ENCODE measurements around the gene ATP5F1D.

Gene ATP5F1D

DNA sequence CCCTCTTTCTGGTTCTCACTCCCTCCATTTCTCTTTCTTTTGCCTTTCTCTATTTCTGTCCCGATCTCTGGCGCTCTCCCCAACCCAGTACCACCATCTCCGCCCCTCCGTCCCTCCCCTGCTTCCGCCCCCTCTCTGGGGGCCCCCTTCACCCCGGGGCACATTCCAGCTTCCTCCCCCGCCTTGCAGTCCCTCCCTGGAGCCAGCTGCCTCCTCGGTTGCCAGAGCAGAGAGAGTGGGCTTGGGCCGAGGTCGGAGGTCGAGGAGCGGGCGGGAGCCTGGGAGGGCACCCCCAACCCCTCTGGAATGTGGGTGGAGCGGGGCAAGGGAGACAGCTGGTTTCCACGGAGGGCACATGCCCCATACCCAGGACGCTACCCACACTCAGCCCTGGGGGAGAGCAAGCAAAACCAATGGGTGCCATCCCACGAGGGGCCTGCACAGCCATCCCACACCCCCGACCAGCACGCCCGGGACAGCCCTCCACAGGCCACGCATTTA lies 21.1 kb downstream of the ATP5F1D start:
- Mint-ChIP-seq H3K4me3 (peak overlapping the region; percentile 71), H3K4me1 (peaks cover 64% of the 10 kb centered on the region), H3K27me3 (no peaks in the 10 kb centered on the region), H3K27ac (peak overlapping the region; percentile 35), H3K9me3 (no peaks in the 10 kb centered on the region), H3K36me3 (ENCODE audit: low read depth) (peaks cover 4% of the 10 kb centered on the region)
- DNase-seq: no peak
- no peak for ATAC-seq

GRCh38 chr19:1263188-1263587 lies 21.6 kb downstream of the ATP5F1D start:
- no peak for ATAC-seq
- peaks cover 64% of the 10 kb centered on the region for H3K4me1 Mint-ChIP-seq
- DNase-seq: no peak
- H3K27ac Mint-ChIP-seq: peak overlapping the region; percentile 72
- no peaks in the 10 kb centered on the region for H3K27me3 Mint-ChIP-seq
- no peaks in the 10 kb centered on the region for H3K9me3 Mint-ChIP-seq
- H3K4me3 Mint-ChIP-seq: peak overlapping the region; percentile 71
- H3K36me3 Mint-ChIP-seq (ENCODE audit: low read depth): peaks cover 2% of the 10 kb centered on the region

DNA sequence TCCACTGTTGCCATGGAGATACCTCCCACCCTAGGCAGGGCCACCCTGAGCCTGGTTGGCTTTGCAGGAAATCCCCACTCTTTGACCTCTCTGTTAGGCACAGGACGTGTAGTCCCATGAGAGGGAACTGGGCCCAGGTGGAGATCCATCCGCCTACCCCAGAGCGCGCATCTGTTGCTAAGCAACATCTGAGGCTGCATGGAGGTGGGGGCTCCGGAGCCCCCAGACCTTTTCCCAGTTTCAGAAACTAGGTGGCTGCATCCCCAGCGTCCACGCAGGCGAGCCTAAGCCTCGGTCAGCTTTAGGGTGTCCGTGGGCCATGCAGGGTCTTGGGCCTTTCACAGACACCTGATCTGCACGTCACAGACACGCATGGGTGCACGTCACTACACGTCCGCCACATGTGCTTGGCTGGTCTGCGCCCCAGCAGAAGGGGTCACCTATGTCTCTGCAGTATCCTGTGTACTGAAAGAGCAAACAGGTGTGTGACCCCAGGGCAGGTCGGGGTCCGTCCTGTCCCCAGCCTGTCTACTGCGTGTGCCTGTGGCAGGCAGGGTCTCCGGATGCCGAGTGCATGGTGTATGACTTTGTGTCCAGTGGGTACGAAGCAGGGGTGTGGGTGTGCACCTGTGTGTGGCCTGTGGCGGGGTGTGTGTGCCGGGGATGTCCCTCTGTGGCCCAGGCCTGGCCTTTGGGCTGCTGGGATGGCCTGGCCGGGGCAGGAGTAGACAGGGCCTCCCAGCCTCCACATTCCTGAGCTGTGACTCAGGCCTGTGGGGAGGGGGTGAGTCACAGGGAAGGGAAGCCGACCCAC lies 23.5 kb downstream of the ATP5F1D start:
- Mint-ChIP-seq H3K9me3 (no peaks in the 10 kb centered on the region), H3K4me3 (peak overlapping the region; percentile 21), H3K27ac (peak overlapping the region; percentile 60), H3K36me3 (ENCODE audit: low read depth) (peaks cover 5% of the 10 kb centered on the region), H3K4me1 (peaks cover 59% of the 10 kb centered on the region), H3K27me3 (no peaks in the 10 kb centered on the region)
- DNase-seq (no peak), ATAC-seq (no peak)

DNA sequence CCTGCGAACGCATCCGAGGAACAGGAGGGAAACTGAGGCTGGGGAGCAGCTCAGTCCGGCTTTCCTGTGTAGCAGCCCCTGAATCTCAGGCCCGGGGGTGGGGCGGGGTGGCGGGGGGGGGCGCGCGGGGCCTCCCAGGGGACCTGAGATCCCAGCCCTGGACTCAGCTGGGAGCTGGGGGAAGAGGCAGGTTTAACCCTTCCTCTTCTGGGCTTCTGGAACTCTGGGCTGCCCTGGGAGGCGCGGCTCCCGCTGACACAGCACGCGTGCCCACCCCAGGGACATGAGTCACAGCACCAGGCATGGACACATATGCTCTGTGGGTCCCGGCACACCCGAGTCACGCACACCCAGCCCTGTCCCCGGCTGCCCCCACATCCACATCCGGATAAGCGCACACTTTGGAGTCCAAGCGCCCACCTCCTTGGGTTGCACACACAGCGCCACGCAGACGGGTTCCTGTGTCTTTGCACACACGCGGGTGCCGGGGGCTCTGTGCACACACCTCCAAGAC lies 24.1 kb downstream of the ATP5F1D start:
- H3K4me3 Mint-ChIP-seq: peak overlapping the region; percentile 54
- peaks cover 12% of the 10 kb centered on the region for H3K36me3 Mint-ChIP-seq (ENCODE audit: low read depth)
- peak overlapping the region; percentile 60 for H3K27ac Mint-ChIP-seq
- ATAC-seq (peak; percentile 11), DNase-seq (peak; percentile 62)
- no peaks in the 10 kb centered on the region for H3K9me3 Mint-ChIP-seq
- no peaks in the 10 kb centered on the region for H3K27me3 Mint-ChIP-seq
- H3K4me1 Mint-ChIP-seq: peaks cover 65% of the 10 kb centered on the region

DNA sequence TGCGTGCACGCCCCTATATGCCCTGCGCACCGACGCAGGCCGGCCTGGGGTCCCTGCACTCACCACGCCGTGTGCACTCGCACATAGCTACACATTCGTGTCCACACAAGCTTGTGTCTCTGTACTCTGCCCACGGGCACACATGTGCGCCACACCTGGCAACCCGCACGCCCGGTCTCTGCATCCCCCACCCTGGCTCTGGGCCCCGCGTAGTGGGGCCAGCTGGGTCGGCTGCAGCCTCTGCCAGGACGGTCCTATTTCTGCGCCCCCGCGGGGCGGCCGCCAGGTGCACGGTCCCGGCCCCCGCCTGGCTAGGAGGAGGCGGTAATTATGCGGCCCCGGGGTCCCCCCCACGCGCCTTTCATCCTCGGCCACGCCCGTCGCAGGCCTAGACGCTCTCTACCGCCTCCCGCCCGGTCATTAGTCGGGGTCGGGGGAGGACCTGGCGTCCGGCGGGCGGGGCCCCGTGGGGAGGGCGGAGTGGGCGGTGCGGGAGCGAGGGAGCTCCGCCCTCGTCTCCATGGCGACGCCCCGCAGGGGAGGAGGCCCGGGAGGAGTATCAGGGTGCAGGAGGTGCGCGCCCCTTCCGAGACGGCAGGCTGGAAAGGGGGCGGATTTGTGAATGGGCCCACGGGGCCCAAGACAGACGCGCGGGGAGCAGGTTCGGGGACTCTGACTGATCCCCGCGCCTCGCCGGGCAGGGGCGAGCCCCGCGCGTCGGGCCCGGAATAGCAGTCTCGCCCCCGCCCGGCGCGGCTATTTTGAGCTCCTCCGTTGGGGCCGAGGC lies 24.8 kb downstream of the ATP5F1D start:
- ATAC-seq: peak; percentile 27
- Mint-ChIP-seq H3K27ac (peak overlapping the region; percentile 60), H3K27me3 (no peaks in the 10 kb centered on the region), H3K36me3 (ENCODE audit: low read depth) (peaks cover 18% of the 10 kb centered on the region), H3K4me1 (peaks cover 71% of the 10 kb centered on the region), H3K4me3 (peak overlapping the region; percentile 54), H3K9me3 (no peaks in the 10 kb centered on the region)
- peak; percentile 91 for DNase-seq

DNA sequence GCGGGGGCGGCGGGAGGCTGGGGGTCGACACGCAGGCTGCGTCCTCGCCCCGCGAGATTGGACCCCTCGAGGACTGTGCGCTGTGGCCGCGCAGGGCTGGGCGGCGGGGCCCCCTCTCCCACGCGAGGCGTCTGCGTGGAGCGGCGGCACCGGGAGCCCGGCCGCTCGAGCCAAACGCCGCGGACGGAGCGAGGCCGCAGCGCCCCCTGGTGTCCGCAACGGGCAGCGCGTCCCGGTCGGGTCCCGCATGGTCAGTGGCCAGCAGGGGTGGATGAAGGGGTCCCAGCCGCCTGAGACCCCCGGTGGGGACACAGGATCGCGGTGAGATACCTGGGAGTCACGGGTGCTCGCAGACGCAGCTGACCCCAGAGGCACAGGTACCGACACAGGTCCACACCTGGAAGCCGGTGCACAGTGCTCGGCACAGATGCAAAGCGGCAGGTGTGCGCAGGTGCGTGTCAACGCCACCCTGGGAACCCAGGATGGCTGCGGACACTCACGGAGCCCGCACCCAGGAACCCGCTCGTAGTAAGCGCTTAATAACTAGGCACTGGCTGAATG lies 25.4 kb downstream of the ATP5F1D start:
- no peak for ATAC-seq
- DNase-seq: peak; percentile 85
- Mint-ChIP-seq H3K9me3 (no peaks in the 10 kb centered on the region), H3K27ac (peak overlapping the region; percentile 35), H3K36me3 (ENCODE audit: low read depth) (peaks cover 25% of the 10 kb centered on the region), H3K27me3 (no peaks in the 10 kb centered on the region), H3K4me1 (peaks cover 72% of the 10 kb centered on the region), H3K4me3 (peak overlapping the region; percentile 60)

- peaks cover 74% of the 10 kb centered on the region for H3K4me1 Mint-ChIP-seq
- H3K27ac Mint-ChIP-seq: peak overlapping the region; percentile 89
- DNase-seq (no peak), ATAC-seq (no peak)
- H3K4me3 Mint-ChIP-seq: peak overlapping the region; percentile 66
- no peaks in the 10 kb centered on the region for H3K27me3 Mint-ChIP-seq
- H3K36me3 Mint-ChIP-seq (ENCODE audit: low read depth): peaks cover 30% of the 10 kb centered on the region
- H3K9me3 Mint-ChIP-seq: no peaks in the 10 kb centered on the region
These were observed 26.1 kb downstream of the ATP5F1D start for GRCh38 chr19:1267477-1268225.

DNA sequence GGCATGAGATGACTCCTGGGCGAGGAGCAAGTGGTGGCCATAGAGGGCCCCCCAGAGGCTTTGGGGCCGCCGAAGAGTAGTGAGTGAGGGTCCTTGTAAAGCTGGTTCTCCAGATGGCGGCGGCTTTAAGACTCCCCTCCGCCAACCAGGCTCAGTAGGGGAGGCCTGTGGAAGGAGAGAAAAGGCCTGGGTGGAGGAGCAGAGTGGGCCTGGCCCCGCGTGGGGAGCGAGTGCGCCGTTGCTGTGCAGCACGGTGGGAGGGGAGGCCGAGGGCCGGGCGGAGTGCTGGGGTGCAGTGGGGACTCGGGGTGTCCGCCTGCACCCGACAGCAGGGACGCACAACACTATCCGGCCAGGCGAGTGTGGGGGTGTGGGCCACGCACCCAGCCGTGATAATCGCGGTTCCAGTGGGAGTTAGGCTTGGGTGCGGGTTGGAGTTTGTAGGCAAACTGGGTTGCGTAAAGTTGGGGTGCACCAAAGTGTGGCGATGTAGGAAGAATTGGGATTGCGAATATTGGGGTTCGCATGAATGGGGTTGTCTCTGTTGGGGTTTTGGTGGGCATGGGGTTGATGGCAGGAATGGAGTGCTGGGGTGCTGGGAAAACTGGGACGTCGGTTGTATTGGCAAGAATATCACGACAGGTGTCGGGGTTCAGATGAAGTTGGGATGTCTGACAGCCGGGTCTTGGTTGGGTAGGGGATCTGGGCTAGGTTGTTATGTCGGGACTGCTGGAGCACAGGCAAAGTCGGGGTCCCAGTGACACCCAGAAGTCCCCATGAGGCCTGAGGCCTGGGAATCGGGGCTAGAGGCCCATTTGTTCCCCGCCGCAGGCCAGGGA lies 26.9 kb downstream of the ATP5F1D start:
- Mint-ChIP-seq H3K4me3 (peak overlapping the region; percentile 66), H3K27me3 (no peaks in the 10 kb centered on the region), H3K27ac (peak overlapping the region; percentile 89), H3K36me3 (ENCODE audit: low read depth) (peaks cover 36% of the 10 kb centered on the region), H3K4me1 (peaks cover 72% of the 10 kb centered on the region), H3K9me3 (no peaks in the 10 kb centered on the region)
- no peak for DNase-seq
- ATAC-seq: no peak

- H3K4me1 Mint-ChIP-seq: peaks cover 76% of the 10 kb centered on the region
These were observed 27.5 kb downstream of the ATP5F1D start, which contains the start of gene CIRBP for GRCh38 chr19:1269065-1269477. TSS of gene CIRBP (plus strand) at chr19:1269332. CDS start at chr19:1270934, 1,602 bp downstream.

DNA sequence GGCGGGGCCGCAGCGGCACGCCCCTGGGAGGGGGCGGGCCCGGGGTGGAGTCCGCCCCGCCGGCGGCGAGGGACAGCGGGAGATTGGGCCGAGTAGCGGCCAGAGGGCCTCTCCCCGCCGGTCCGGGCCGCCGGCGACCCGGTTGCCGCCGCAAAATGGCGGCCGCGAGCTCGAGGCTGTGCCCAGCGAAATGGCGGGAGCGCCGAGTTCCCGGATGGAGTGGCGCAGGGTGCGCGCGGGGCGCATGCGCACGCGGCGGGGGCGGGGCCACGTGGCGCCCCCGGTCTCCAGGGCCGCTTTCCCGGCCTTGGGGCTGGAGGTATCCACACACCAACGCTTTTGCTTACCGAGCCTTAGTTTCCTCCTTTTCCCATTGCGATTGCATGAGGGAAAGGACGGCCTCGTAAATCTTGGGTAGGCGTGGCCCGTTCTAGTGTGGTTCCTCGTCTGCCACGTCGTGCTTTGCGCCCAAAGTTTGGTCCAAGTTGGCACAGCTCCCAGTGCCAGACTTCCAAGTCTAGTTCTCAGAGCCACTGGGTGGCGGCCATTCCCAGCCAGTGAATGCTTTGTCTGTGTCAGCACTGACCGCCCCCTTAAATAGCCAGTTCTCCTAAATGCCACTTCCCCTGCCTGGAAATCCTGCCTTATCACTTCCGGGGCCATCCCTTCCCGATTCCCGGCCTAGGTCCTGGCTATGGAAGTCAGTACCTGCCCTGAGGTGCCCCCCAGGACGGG lies 28.1 kb downstream of the ATP5F1D start:
- ATAC-seq (peak; percentile 12), DNase-seq (peak; percentile 88)
- Mint-ChIP-seq H3K9me3 (no peaks in the 10 kb centered on the region), H3K36me3 (ENCODE audit: low read depth) (peaks cover 45% of the 10 kb centered on the region), H3K27me3 (no peaks in the 10 kb centered on the region), H3K4me1 (peaks cover 76% of the 10 kb centered on the region), H3K27ac (peak overlapping the region; percentile 96), H3K4me3 (peak overlapping the region; percentile 95)

More at GRCh38 chr19:1269065-1269477, 27.5 kb downstream of the ATP5F1D start, which contains the start of gene CIRBP:
- Mint-ChIP-seq H3K36me3 (ENCODE audit: low read depth) (peaks cover 42% of the 10 kb centered on the region), H3K4me3 (peak within 1 kb of the TSS; percentile 95), H3K9me3 (no peaks in the 10 kb centered on the region), H3K27ac (peak within 1 kb of the TSS; percentile 96), H3K27me3 (no peaks in the 10 kb centered on the region)
- ATAC-seq (peak; percentile 69), DNase-seq (peak; percentile 99)

DNA sequence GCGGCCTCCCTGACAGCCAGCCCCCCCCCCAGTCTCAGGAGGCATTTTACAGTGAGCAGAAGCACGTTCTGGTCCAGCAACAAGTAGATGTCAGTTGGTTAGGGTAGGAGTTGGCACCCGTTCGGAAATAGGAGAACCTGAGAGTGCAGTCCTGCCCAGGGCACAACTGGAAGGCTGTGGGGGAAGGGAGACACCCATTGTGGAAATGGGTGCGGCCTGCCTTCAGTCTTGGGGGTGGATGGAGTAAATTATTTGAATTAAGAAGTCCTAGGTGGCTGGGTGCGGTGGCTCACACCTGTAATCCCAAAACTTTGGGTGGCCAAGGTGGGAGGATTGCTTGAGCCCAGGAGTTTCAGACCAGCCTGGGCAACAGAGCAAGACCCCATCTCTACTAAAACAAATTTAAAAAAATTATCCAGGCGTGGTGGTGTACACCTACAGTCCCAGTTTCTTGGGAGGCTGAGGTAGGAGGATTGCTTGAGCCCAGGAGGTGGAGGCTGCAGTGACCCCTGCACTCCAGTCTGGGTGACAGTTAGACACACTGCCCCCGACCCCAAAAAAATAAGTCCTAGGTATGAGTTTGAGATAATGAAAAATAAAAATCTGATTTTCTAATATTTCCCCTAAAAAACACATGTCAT lies 28.8 kb downstream of the ATP5F1D start:
- Mint-ChIP-seq H3K27ac (peak overlapping the region; percentile 96), H3K4me1 (peaks cover 72% of the 10 kb centered on the region), H3K4me3 (peak overlapping the region; percentile 95), H3K9me3 (no peaks in the 10 kb centered on the region), H3K36me3 (ENCODE audit: low read depth) (peaks cover 44% of the 10 kb centered on the region), H3K27me3 (no peaks in the 10 kb centered on the region)
- DNase-seq (no peak), ATAC-seq (no peak)

DNA sequence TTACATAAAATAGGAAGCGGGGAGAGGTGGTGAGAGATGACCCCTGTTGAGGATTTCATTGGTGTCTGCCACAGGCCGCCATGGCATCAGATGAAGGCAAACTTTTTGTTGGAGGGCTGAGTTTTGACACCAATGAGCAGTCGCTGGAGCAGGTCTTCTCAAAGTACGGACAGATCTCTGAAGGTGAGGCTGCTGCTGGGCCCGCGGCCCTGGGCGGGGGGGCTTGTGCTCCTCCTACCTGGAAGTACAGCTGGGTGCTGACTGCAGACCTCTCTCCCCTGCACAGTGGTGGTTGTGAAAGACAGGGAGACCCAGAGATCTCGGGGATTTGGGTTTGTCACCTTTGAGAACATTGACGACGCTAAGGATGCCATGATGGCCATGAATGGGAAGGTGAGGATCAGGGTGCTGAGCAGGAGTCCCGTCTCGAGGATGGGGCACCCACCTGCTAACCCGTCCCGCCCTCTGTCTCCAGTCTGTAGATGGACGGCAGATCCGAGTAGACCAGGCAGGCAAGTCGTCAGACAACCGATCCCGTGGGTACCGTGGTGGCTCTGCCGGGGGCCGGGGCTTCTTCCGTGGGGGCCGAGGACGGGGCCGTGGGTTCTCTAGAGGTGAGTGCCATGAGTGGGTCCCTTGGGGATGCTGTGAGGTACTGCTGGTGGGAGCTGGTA lies 29.4 kb downstream of the ATP5F1D start:
- Mint-ChIP-seq H3K9me3 (no peaks in the 10 kb centered on the region), H3K4me1 (peaks cover 67% of the 10 kb centered on the region), H3K36me3 (ENCODE audit: low read depth) (peaks cover 44% of the 10 kb centered on the region), H3K27ac (peak overlapping the region; percentile 96), H3K4me3 (peak overlapping the region; percentile 95), H3K27me3 (no peaks in the 10 kb centered on the region)
- no peak for DNase-seq
- ATAC-seq: no peak
